K562 (cell line): ENCODE data around the gene CIART. TPM values are rescaled to one million over a fixed set of nuclear protein-coding genes. Genes with fewer than 3 reads are reported as not detected.
A peak's percentile ranks its signal among the peaks of the same experiment; 100 is the strongest.

ENCODE experiments used
- AFF4 ChIP-seq: sonication (generic); formaldehyde crosslinking; IDR thresholded peaks from 2 replicates; pipeline ENCODE4 v1.8.0; 2023; ENCODE audit warnings: mild to moderate bottlenecking, missing genetic modification reagents
- ARNT ChIP-seq, 2 experiments: fragments of 450-650 bp; IDR thresholded peaks; 2 replicates each; pipeline ENCODE4 v1.6.1; 2016; ENCODE audit warnings: mild to moderate bottlenecking in 1 of 2
- ATF6 ChIP-seq: sonication (generic); formaldehyde crosslinking; IDR thresholded peaks from 2 replicates; pipeline ENCODE4 v1.4.0; 2020; ENCODE audit warnings: mild to moderate bottlenecking, missing genetic modification reagents
- FOXM1 ChIP-seq, 2 experiments: fragments of 450-650 bp in 1 of 2; sonication (generic) in 1 of 2; formaldehyde crosslinking in 1 of 2; IDR thresholded peaks; 2 replicates each; pipeline versions ENCODE4 v1.6.1 to v1.9.0; 2017 to 2022; ENCODE audit warnings: low read depth in 2 of 2, mild to moderate bottlenecking in 2 of 2, missing genetic modification reagents in 1 of 2, moderate library complexity in 1 of 2
- GATAD2B ChIP-seq: fragments of 450-650 bp; IDR thresholded peaks from 2 replicates; pipeline ENCODE4 v1.6.1; 2017; ENCODE audit warnings: mild to moderate bottlenecking, borderline replicate concordance
- HCFC1 ChIP-seq: IDR thresholded peaks from 2 replicates; pipeline ENCODE4 v1.6.1; 2012; ENCODE audit warnings: low read depth, low read length, improper control_type of control experiment
- KDM5B ChIP-seq: fragments of 200-600 bp; sonication (generic); IDR thresholded peaks from 2 replicates; pipeline ENCODE4 v1.6.1; 2012; ENCODE audit warnings: low read depth, mild to moderate bottlenecking, moderate library complexity, low read length, control low read depth, inconsistent platforms; ENCODE audit not compliant: insufficient replicate concordance
- MBD2 ChIP-seq: sonication (generic); IDR thresholded peaks from 2 replicates; pipeline ENCODE4 v1.6.1; 2016; ENCODE audit warnings: low read depth, borderline replicate concordance
- NFIX ChIP-seq: fragments of 250-450 bp; sonication (Bioruptor Pico); IDR thresholded peaks from 2 replicates; pipeline ENCODE4 v1.4.0; 2020; ENCODE audit warnings: low read depth, mild to moderate bottlenecking, moderate library complexity
- NONO ChIP-seq, 2 experiments: fragments of 200-400 bp in 1 of 2; fragments of 450-650 bp in 1 of 2; formaldehyde crosslinking in 1 of 2; IDR thresholded peaks; 2 replicates each; pipeline ENCODE4 v1.6.1; 2017; ENCODE audit warnings: low read depth in 2 of 2, mild to moderate bottlenecking in 2 of 2, moderate library complexity in 2 of 2, low read length in 1 of 2
- STAT6 ChIP-seq: sonication (generic); formaldehyde crosslinking; IDR thresholded peaks from 2 replicates; pipeline ENCODE4 v1.8.1; 2023; ENCODE audit warnings: mild to moderate bottlenecking, missing genetic modification reagents
- TBP ChIP-seq: optimal IDR thresholded peaks from 2 replicates; pipeline ENCODE3; 2011; ENCODE audit warnings: low read depth, low read length, improper control_type of control experiment
- TCF3 ChIP-seq: sonication (generic); formaldehyde crosslinking; IDR thresholded peaks from 2 replicates; pipeline ENCODE4 v1.4.0; 2020; ENCODE audit warnings: mild to moderate bottlenecking, missing genetic modification reagents
- TRIM24 ChIP-seq, 2 experiments: fragments of 450-650 bp; IDR thresholded peaks; 2 replicates each; pipeline ENCODE4 v1.6.1; 2016
- U2AF1 ChIP-seq: fragments of 200-400 bp; formaldehyde crosslinking; optimal IDR thresholded peaks from 2 replicates; pipeline ENCODE3; 2017; ENCODE audit warnings: mild to moderate bottlenecking, low read depth, low read length, moderate library complexity
- XRCC3 ChIP-seq: fragments of 450-650 bp; IDR thresholded peaks from 2 replicates; pipeline ENCODE4 v1.6.1; 2017; ENCODE audit warnings: mild to moderate bottlenecking, moderate library complexity
- ZKSCAN1 ChIP-seq: fragments of 150-350 bp; IDR thresholded peaks from 2 replicates; pipeline ENCODE4 v1.6.1; 2016; ENCODE audit warnings: low read depth, low read length
- ZNF174 ChIP-seq: fragments of 250-450 bp; sonication (Bioruptor Pico); IDR thresholded peaks from 2 replicates; pipeline ENCODE4 v1.4.0; 2020; ENCODE audit warnings: mild to moderate bottlenecking
- ZNF644 ChIP-seq: fragments of 200-800 bp; sonication (Bioruptor generic); IDR thresholded peaks from 2 replicates; pipeline ENCODE4 v1.6.1; 2016; ENCODE audit warnings: low read depth, missing genetic modification characterization, missing compliant biosample characterization
- ZNF77 ChIP-seq: fragments of 250-450 bp; sonication (Bioruptor Pico); IDR thresholded peaks from 2 replicates; pipeline ENCODE4 v1.5.0; 2020
- polyA plus RNA-seq, 8 experiments: library from polyadenylated mRNA; depleted of rRNA in 4 of 8; stranded (reverse) in 5 of 8; unstranded in 3 of 8; fragments of >200 nt; fragmentation: Nextera tagmentation in 2 of 8; fragmentation: Illumina TruSeq in 1 of 8; extraction: Ambion mirVana in 2 of 8; extraction: Trizol in 1 of 8; gene quantifications; 2 replicates each; pipeline versions ENCODE4 v1.2.1 to v1.2.3, GENCODE V29; 2011 to 2014; ENCODE audit warnings: inconsistent platforms in 1 of 8, missing spikeins in 1 of 8
- total RNA-seq, 7 experiments: library from RNA; depleted of rRNA in 6 of 7; stranded (reverse); fragments of >200 nt in 6 of 7; fragmentation: Illumina TruSeq in 2 of 7; extraction: Trizol in 2 of 7; gene quantifications; 2 replicates each; pipeline versions ENCODE4 v1.2.1 to v1.2.3, GENCODE V29; 2011 to 2021; ENCODE audit warnings: low replicate concordance in 1 of 7

Gene CIART
- total and polyA plus RNA-seq, 9 of the 15 experiments (the other 6 are each of a cell fraction or from before 2014, with no cell fraction given) = 0.07 to 0.35 (median 0.19) TPM; not detected in 2

- TF ChIP-seq GATAD2B (no peak), TBP (peak; percentile 67), U2AF1 (no peak), KDM5B (peak; percentile 85), AFF4 (CRISPR knock-in tag) (no peak; the same call in 1 of the 2 replicates), MBD2 (peak; percentile 77), NFIX (no peak), NONO (IDR thresholded peaks at IDR 0.05; ENCODE audit: low read depth in 2 of 2, low read length in 1 of 2) (no peak), TCF3 (CRISPR knock-in tag) (no peak), ZNF644 (tag) (no peak), ZNF174 (CRISPR knock-in tag) (no peak), XRCC3 (no peak), ZKSCAN1 (0 out of 2 replicates have a peak, but pooled peaks have one; percentile 9), ARNT (IDR thresholded peaks at IDR 0.05) (peak in 1 of 2 experiments; percentile 82; a peak in 1 of 4 replicates), ZNF77 (CRISPR knock-in tag) (no peak), STAT6 (CRISPR knock-in tag) (peak; percentile 81; the same call in 1 of the 2 replicates), ATF6 (CRISPR knock-in tag) (no peak), TRIM24 (IDR thresholded peaks at IDR 0.05) (no peak), FOXM1 (IDR thresholded peaks at IDR 0.05; ENCODE audit: low read depth) (no peak), FOXM1 (CRISPR knock-in tag; IDR thresholded peaks at IDR 0.05; ENCODE audit: low read depth) (no peak), HCFC1 (peak; percentile 83)
Measured at GRCh38 chr1:150293433-150294253, 11.3 kb downstream of the CIART start, which contains the start of gene MRPS21 (continued).
